Skeletal muscle satellite cell (primary cell): ENCODE data around the gene NRG2.

Experiments used
- H3K27me3 ChIP-seq: 2 replicates; pipeline ENCODE4 v1.7.0; 2013; ENCODE audit warnings: low read length; ENCODE audit not compliant: control insufficient read depth, insufficient read depth
- H3K36me3 ChIP-seq: 2 replicates; pipeline ENCODE4 v1.7.0; 2013; ENCODE audit warnings: mild to moderate bottlenecking, control low read depth, low read length; ENCODE audit not compliant: insufficient read depth
- H3K4me1 ChIP-seq: 2 replicates; pipeline ENCODE4 v1.7.0; 2013; ENCODE audit warnings: low read length; ENCODE audit not compliant: control insufficient read depth, insufficient read depth
- H3K4me2 ChIP-seq: 2 replicates; pipeline ENCODE4 v1.7.0; 2013; ENCODE audit warnings: mild to moderate bottlenecking, low read length
- H3K4me3 ChIP-seq: 2 replicates; pipeline ENCODE4 v1.7.0; 2013; ENCODE audit warnings: low read length
- H3K9ac ChIP-seq: 2 replicates; pipeline ENCODE4 v1.7.0; 2013; ENCODE audit warnings: mild to moderate bottlenecking, low read depth, low read length, moderate library complexity
- H3K9me3 ChIP-seq: replicated peaks from 2 replicates; pipeline ENCODE4 v1.7.0; 2013; ENCODE audit warnings: mild to moderate bottlenecking, control low read depth, low read length

Gene NRG2

DNA sequence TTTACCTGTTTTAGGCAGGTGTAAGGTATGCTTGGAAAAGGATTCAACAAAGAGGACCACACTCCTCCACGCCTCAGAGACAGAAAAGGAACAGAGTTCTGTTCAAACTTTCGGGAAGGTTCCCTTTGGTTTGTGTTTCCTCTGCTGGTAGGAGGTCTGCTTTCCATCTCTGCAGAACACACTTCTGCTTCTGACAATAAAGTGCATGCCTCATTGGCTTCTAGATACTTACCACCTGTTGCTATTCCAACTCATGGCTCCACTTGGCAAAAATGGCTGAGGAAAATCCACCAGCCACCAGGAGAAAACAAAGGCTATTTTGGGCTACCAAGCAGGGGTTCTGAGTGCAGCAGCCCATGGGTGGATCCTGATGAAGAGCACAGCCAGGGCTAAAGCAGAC lies 112.7 kb downstream of the NRG2 start:
- Histone ChIP-seq H3K36me3 (no peaks in the 10 kb centered on the region), H3K27me3 (peaks cover 70% of the 10 kb centered on the region), H3K4me3 (no peak overlapping the region), H3K9me3 (no peaks in the 10 kb centered on the region), H3K9ac (no peak overlapping the region), H3K4me2 (no peak overlapping the region), H3K4me1 (no peaks in the 10 kb centered on the region)

DNA sequence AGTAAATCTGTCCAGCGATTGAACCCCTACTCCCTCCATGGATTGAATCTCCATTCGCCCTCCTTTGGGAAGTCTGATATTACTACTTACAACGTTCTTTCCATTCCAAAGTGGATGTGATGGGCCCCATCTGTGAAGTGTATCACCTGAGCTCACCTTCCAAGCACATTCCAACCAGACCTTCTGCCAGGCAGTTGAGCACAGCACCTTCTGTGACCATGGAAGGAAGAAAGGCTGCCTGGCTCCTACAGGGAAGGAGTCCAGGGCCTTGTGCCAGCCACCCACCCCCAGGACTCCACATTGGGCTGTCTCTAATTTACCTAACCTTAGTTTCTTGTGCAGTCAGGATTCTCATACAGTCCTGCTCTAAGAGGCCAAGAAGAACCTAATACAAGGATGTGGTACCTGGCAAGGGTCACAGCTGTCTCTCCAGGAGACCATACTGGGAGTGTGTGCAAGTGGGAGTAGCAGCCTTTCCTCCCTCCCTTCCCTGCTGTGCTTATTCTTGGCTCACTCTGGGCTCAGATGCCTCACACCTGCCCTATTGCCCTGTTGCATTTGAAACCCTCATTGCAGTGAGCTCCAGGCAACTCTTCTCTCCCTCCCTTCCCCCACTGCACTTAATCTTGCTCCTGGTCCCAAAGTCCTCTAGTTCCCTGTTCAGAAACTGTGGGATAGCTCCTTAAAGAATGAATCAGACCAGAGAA lies 116.1 kb downstream of the NRG2 start:
- Histone ChIP-seq H3K9ac (no peak overlapping the region), H3K9me3 (no peaks in the 10 kb centered on the region), H3K4me3 (no peak overlapping the region), H3K27me3 (peaks cover 79% of the 10 kb centered on the region), H3K36me3 (no peaks in the 10 kb centered on the region), H3K4me1 (no peaks in the 10 kb centered on the region), H3K4me2 (no peak overlapping the region)

DNA sequence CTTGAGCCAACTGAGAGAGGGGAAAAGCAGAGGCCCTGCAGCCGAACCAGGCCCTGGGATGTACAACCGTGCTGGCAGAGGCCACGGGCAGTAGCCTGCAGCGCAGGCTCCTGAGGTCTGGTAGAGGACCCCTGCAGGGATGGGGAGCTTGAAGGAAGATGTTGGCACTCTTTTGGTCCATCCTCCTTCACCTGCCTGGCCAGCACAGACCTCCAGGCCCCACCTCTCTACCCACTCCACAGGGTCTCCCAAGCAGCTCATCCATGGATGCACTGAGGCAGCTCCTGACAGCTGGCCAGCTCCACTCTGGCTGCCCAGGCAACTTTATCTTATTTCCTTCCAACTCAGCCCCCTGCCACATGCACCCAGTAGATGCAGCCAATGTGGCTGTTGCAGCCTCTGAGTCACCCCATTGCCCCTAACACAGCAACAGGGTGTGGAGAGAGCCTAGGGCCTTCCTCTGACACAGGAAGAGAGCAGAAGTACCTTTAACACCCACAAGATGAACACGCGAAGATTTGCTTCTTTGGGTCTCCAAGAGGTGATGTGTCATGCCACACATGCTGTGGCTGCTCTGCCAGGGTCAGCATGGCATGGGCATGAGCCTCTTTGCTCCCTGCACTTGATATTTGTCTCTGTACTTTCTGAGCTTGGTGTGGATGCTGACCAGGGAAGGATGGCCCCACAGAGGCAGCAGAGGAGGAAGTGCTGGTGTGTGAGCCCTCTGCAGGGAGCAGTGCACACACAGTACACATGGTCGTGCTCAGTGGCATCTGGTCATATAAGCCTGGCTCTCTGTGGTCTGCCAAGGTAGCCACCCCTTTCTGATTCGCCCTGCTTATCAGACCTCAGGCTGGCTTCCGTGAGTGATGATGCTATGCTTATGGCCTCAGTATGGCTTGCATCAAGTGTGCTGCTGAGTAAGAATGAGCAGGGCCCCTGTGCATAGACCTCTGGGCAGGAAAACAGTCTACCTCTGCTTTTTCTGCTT lies 117.2 kb downstream of the NRG2 start:
- H3K4me1 ChIP-seq: no peaks in the 10 kb centered on the region
- H3K4me2 ChIP-seq: no peak overlapping the region
- no peaks in the 10 kb centered on the region for H3K36me3 ChIP-seq
- no peak overlapping the region for H3K4me3 ChIP-seq
- H3K9ac ChIP-seq: no peak overlapping the region
- no peaks in the 10 kb centered on the region for H3K9me3 ChIP-seq
- peaks cover 75% of the 10 kb centered on the region for H3K27me3 ChIP-seq

DNA sequence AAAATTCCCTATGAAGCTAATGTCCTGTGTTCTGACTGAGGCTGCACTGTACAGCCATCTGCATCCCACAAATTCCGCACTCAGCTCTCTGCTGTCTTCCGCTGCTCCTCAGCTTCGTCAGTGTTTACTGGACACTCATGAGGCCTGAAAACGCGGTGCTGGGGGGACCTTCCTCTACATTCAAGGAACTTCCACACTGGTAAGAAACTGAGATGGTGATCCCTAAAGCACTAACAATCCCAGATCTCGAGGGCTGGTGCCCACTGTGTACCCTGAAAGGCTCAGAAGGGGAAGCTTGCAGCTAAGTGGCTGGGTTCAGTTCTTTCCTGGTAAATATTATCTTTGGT lies 117.9 kb downstream of the NRG2 start:
- Histone ChIP-seq H3K4me2 (no peak overlapping the region), H3K36me3 (no peaks in the 10 kb centered on the region), H3K4me1 (no peaks in the 10 kb centered on the region), H3K4me3 (no peak overlapping the region), H3K9ac (no peak overlapping the region), H3K27me3 (peaks cover 75% of the 10 kb centered on the region), H3K9me3 (no peaks in the 10 kb centered on the region)

DNA sequence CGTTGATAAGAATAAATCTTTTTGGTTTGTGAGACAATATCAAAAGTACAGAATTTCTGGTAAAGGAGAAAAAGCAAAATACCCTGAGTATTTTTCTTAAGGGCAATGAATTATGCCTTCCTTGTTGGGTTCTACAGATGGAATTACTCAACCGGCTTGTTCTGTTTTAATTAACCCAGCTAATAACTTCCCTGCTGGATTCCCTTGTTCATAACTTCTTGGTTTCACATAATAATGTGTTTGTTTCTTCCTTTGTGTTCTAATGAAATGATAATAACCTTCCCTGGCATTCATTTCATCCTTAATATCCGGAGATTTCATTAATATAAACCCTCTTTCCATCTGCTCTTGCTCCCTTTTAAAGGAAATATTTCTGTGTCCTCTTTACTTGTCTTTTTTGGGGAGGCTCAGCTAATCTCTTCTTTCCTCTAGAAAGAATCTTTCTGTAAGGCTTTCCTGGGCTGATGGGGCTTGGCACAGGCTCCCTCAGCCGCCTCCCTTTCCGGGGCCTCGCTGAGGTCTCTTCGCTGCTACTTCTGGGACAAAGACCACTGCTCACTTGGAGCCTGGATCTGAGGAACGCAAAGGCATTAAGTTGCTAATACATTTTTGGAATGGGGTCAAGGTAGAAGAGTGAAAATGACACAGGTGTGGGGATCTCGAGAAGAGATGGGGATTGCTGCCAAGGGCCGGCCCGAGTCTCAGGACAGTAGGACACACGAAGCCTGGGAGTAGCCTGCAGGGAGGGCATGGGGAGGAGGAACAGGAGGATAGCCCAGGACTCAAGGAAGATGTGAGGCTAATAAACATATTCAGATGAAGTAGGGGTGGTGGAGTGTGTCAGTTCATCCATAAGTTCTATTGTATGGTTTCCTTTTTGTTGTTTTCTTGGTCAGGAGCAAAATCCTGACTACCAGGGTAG lies 118.5 kb downstream of the NRG2 start:
- no peak overlapping the region for H3K4me3 ChIP-seq
- no peaks in the 10 kb centered on the region for H3K9me3 ChIP-seq
- H3K27me3 ChIP-seq: peaks cover 75% of the 10 kb centered on the region
- H3K9ac ChIP-seq: no peak overlapping the region
- H3K4me2 ChIP-seq: no peak overlapping the region
- H3K36me3 ChIP-seq: no peaks in the 10 kb centered on the region
- H3K4me1 ChIP-seq: no peaks in the 10 kb centered on the region

DNA sequence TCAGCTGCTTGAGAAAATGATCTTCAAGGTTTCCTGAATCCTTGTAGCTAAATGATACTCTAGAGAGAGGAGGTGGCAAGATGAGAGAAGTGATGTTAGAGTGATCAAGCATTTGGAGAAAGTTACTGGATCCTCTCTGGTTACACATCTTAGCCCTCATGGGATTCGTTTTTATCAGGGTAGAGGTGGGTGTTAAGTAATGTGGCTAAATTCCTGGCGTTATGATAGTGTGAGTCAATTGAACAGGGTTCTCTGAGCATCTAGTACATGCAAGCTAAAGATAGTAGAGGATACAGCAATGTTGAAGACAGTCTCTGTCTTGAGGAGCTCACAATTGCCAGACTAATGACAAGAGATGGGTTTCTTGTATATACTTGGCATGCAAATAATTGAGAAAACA lies 123.8 kb downstream of the NRG2 start:
- H3K36me3 ChIP-seq: no peaks in the 10 kb centered on the region
- no peaks in the 10 kb centered on the region for H3K4me1 ChIP-seq
- H3K9ac ChIP-seq: no peak overlapping the region
- H3K9me3 ChIP-seq: no peaks in the 10 kb centered on the region
- no peak overlapping the region for H3K4me2 ChIP-seq
- H3K4me3 ChIP-seq: no peak overlapping the region
- peaks cover 63% of the 10 kb centered on the region for H3K27me3 ChIP-seq

DNA sequence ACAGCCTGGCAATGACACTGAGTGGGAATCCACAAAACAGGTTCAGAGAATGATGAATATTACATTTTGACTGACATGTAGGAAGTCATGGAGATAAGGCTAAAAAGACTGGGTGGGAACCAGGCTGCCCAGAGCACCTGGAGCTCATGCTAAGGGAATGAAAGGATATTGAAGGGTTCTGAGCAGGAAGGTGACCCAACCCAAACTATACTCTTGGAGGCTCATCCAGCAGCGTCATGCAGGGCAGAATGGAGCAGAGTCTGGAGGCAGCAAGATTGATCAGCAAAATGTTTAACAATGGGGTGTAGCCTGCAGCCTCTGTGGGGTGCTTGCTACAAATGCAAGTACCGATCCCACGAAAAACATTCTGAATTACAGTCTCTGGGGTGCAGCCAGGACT lies 127.3 kb downstream of the NRG2 start:
- Histone ChIP-seq H3K4me1 (no peaks in the 10 kb centered on the region), H3K36me3 (no peaks in the 10 kb centered on the region), H3K9ac (no peak overlapping the region), H3K4me3 (no peak overlapping the region), H3K27me3 (peaks cover 66% of the 10 kb centered on the region), H3K4me2 (no peak overlapping the region), H3K9me3 (no peaks in the 10 kb centered on the region)

DNA sequence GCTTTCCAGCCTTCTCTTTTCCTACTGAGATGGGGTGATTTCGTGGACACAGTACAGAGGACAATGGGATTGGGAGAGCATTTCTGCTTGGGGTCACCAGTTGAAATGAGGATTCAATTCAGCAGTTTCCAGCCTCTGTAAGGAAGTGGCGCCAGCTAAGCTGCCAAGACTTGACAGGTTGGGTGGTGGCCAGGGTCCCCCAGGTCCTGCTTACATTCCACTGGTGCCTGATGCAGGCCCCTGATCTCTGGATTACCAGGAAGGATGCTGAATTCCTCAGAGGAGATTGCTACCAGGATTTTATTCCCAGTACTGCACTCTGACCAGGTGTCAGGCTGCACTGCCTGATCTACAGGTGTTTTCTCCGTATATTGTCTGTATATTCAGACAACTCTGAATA lies 127.8 kb downstream of the NRG2 start:
- Histone ChIP-seq H3K9ac (no peak overlapping the region), H3K36me3 (no peaks in the 10 kb centered on the region), H3K4me3 (no peak overlapping the region), H3K4me2 (no peak overlapping the region), H3K27me3 (peaks cover 66% of the 10 kb centered on the region), H3K9me3 (no peaks in the 10 kb centered on the region), H3K4me1 (no peaks in the 10 kb centered on the region)

DNA sequence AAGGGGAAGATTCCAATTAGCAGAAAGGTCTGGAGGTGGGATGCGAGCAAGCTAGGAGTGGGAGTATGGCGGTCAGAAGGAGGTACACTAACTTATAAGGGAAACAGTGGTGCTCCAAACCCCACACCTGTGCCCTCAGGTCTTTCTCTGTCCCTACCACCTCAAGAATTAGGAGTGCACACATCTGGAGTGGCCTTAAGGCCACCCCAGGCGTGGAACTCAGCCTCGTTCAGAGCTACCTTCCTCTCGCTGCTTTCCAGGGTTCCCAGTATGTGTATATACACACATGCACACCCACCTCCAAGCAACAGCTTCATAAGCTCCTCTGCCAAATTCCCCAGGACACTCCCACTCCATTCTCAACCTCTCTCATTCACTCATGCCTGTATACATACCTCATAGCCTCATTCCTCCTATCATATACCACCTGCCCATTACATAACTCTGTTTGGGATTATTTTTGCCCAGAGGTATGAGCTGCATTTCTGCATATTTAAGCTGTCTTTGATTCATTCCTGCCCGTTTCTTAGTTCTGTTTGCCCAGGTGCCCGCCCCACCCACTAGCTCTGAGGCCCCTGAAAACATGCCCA lies 128.8 kb downstream of the NRG2 start:
- Histone ChIP-seq H3K4me1 (no peaks in the 10 kb centered on the region), H3K27me3 (peaks cover 66% of the 10 kb centered on the region), H3K9ac (no peak overlapping the region), H3K9me3 (no peaks in the 10 kb centered on the region), H3K4me3 (no peak overlapping the region), H3K4me2 (no peak overlapping the region), H3K36me3 (no peaks in the 10 kb centered on the region)

DNA sequence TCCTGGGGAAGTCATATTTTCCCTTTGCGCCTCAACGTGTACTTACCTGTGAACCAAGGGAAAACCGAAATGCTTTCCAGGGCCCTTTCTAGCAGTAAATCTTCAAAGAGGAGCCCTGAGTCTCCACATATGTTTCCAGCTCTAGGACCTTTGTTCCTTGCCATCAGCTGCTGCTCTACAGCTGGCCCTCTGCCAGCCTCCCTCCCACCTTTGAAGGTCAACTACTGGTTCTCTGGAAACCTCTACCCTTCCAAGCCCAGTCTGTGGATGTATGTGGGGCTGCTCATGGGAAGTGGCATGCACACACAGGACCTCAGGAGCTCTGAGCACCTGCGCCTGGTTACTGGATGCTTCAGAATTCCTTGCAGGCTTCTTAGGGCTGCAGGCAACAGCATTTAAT lies 130.3 kb downstream of the NRG2 start:
- H3K9ac ChIP-seq: no peak overlapping the region
- no peak overlapping the region for H3K4me2 ChIP-seq
- no peaks in the 10 kb centered on the region for H3K36me3 ChIP-seq
- H3K4me1 ChIP-seq: no peaks in the 10 kb centered on the region
- H3K4me3 ChIP-seq: no peak overlapping the region
- H3K9me3 ChIP-seq: no peaks in the 10 kb centered on the region
- peaks cover 69% of the 10 kb centered on the region for H3K27me3 ChIP-seq

DNA sequence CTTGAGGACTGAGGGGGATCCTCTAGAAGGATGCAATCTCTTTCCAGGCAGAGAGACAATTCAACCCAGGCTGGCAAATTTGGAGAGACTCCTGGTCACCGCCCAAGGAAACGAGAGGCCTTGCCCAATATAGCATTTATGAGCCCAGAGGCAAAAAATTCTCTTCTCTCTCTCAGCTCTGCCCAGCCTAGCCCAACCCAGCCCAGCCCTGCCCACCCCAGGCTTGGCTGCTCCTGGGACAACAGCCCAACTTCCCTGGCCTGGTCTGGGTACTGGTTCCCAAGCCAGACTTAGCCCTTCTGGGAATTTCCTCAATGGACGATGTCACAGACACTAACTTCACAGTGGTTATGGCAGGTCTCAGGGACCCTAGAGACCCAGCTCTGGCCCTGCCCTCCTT lies 130.9 kb downstream of the NRG2 start:
- H3K4me1 ChIP-seq: no peaks in the 10 kb centered on the region

More for the DNA sequence above, 130.9 kb downstream of the NRG2 start:
- Histone ChIP-seq H3K27me3 (peaks cover 72% of the 10 kb centered on the region), H3K4me3 (no peak overlapping the region), H3K4me2 (no peak overlapping the region), H3K9ac (no peak overlapping the region), H3K9me3 (no peaks in the 10 kb centered on the region), H3K36me3 (no peaks in the 10 kb centered on the region)
